Articular chondrocyte of knee joint (primary cell): ENCODE data around the gene NGFR. TPM values are rescaled to one million over a fixed set of nuclear protein-coding genes. Genes with fewer than 3 reads are reported as not detected.

Experiments
- small RNA-seq: library from RNA; depleted of rRNA; stranded (forward); fragments of <200 nt; gene quantifications from one replicate; pipeline ENCODE3, GENCODE V24; 2012
- total RNA-seq: library from RNA; depleted of rRNA; stranded (reverse); fragments of >200 nt; gene quantifications from 2 replicates; pipeline ENCODE4 v1.2.3, GENCODE V29; 2012

The NGFR gene, protein sequence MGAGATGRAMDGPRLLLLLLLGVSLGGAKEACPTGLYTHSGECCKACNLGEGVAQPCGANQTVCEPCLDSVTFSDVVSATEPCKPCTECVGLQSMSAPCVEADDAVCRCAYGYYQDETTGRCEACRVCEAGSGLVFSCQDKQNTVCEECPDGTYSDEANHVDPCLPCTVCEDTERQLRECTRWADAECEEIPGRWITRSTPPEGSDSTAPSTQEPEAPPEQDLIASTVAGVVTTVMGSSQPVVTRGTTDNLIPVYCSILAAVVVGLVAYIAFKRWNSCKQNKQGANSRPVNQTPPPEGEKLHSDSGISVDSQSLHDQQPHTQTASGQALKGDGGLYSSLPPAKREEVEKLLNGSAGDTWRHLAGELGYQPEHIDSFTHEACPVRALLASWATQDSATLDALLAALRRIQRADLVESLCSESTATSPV
- 0.11 and 0.13 TPM in 2 replicates for total RNA-seq

DNA sequence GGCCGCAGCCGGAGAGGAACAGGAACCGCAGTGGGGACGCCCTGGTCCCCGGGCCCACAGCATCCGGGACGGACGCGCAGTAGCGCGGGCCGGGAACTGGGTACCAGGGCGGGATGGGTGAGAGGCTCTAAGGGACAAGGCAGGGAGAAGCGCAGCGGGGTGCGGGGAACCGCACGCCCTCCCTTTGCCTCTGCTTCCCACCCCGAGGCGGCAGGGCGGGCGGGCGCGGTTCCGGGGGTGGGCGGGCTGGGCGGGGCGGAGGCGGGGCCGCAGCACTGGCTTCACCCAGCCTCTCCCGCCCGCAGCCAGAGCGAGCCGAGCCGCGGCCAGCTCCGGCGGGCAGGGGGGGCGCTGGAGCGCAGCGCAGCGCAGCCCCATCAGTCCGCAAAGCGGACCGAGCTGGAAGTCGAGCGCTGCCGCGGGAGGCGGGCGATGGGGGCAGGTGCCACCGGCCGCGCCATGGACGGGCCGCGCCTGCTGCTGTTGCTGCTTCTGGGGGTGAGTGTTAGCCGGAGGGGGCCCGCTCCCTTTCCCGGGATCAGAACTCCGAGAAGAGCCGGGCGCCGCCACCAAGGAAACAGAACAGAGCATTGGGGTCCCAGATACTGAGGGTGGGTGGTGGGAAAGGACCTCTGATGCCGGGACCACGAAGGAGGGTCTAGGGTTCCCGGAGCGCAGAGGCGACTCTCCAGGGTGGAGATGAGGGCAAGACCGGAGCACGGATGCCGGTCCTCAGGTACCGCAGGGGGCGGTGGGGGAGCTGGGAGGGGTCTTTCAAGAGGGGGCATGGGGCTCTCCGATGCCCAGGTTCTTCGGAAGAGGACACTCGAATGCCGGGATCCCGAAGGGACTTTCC, at the start of gene NGFR:
Gene NGFR, plus strand, starts transcription at position 308 of the 856 bp plus-strand sequence. Its CDS starts 125 bp downstream, at position 433.

Small RNA genes within 50 kb of the gene (small RNA-seq; reads per million reads assigned to genes)
- not detected for gene MIR6165

Other genes with a start within 250 kb of the NGFR start
- 25.5 and 27.7 TPM in 2 replicates for gene ZNF652, start 133.0 kb upstream of the NGFR start, total RNA-seq
- gene PHB1, start 80.4 kb upstream of the NGFR start, total RNA-seq: 76.1 and 76.2 TPM in 2 replicates
- 5.8 and 6.0 TPM in 2 replicates for gene NXPH3, start 80.6 kb downstream of the NGFR start, total RNA-seq
- 63.2 and 71.0 TPM in 2 replicates for gene SPOP, start 182.8 kb downstream of the NGFR start, total RNA-seq
- 50.7 and 66.5 TPM in 2 replicates for gene SLC35B1, start 212.7 kb downstream of the NGFR start, total RNA-seq